DMS153 (cell line): ENCODE data around the gene TDRKH.

Experiments
- DNase-seq: peaks from one replicate; lab custom pipeline; 2025; lab: John Stamatoyannopoulos, UW

TDRKH gene

DNA sequence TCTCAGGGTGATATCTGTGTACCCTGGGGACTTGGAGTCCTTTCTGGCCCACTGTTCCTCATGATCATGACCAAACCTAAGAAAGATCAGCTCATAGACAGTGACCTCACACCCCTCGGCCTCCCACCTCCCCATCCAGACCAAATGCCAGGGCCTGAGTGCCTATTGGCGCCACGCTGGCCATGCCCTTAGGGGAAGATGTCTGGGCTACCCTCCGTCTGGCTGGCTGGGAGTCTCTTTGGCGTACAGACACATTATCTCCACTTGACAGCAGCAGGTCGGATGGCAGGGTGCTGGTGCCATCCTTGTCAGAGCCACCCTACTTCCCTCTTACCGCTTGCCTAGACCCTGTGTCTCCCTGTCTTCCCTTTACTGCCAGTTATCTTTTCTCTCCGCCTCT lies 32.9 kb upstream of the TDRKH start:
- no peak for DNase-seq

DNA sequence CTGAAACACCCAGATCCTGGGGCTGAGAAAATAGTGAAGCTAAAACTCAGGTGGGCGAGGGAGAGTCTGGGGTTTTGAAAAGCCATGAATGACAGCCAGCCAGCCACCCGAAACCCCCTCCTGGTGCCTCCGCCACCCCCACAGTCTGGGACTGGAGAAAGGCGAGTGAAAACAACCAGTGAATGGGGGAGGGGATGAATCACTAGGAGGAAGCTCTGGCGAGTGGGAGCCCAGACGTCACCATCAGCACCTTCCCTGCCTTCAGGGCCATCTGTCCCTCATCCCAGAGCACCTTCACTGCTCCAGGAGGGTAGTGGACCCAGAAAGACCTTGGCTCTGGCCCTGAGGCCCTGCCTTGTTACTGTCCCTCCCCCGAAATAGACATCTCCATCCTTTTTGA lies 32.1 kb upstream of the TDRKH start:
- DNase-seq: no peak

DNA sequence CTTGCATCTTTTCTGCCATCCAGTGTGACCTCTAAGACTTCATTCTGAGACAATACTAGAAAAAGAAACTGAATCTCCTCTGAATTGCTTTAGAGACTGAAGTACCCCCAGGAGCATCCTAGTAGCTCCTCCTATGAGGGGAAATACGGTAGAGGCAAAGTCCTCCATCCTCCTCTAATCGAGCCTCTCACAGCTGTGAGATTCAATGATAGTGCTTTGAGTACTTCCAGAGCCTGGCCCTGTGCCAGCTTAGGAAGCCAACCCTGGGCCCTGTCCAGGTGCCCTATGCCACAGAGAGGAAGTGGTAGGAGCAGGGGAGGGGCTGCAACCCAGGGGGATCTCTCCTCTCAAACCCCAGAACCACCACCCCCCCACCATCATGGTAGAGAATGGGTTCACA lies 30.6 kb upstream of the TDRKH start:
- DNase-seq: peak; percentile 91

DNA sequence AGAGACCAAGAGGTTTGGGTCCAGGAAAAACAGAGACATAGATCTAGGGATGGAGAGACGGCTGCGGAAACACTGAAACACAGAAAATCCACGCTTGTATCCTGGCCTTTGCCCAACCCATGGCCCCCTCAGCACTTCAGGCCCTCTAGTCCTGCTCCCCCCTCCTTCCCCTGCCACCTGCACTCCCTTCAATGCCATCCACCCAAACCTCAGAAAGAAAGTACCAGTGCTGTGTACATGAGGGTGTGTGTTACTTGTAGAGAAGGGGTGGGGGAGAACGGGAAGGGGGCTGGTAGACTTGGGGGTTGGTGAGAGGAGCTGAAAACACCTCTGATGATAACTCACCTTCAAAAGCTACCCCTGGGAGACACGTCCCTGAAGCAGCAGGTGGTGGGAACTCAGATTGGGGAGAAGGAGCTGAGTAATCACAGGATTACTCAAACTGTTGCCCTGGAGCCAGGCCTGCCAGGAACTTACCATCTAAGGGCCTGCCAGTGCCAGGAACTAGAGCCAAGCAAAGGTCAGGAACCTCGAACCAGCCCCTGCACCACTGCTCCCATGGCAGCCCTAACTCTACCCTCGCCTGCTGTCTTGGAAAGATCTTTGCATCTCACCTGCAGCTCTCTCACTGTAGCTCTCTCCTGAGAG lies 29.8 kb upstream of the TDRKH start:
- DNase-seq: no peak

DNA sequence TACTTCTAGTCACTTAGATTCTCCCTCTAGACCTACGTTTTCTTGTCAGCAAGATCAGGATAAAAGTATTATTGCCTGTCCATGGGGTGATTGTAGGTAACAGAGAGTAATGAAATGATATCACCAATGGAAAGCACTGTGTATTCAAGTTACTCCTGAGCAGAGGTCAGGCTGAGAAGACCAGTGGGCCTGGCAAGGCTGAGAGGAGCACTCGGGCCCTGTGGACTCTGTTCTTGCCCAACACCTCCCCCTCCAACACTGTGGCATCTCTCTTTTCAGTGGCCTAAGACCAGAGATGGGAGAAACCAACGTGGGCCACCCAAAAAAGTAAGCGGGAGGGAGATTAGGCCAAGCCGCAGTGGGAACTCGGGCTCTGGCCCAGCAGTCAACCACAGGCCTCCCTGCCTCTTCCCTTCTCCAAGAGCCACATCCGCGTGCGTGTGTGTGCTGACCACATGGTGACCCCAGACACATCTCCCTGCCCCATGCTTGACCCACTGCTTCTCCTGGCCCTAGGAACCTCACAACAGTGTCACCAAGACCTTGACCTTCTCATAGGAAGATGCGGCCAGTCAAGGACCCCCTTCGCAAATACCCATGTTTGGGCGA lies 29.0 kb upstream of the TDRKH start:
- no peak for DNase-seq

DNA sequence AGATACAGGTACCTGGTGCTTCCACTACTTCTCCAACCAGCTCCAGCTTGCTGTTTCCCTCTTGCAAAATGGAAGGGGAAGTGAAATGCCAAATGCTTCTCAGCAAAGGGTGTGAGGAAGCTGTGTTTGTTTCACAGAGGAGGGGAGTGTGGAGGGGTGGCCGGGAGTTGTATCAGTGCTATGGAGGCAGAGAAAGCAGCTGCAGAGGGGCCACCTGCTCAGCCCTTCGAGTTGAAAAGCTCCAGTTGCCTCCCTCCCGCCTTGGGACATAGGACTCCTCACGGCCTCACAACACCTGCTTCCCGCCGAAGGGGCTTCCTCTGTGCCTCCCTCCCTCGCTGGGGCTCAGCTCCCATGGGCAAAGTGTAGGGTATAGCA lies 27.0 kb upstream of the TDRKH start:
- peak; percentile 46 for DNase-seq

DNA sequence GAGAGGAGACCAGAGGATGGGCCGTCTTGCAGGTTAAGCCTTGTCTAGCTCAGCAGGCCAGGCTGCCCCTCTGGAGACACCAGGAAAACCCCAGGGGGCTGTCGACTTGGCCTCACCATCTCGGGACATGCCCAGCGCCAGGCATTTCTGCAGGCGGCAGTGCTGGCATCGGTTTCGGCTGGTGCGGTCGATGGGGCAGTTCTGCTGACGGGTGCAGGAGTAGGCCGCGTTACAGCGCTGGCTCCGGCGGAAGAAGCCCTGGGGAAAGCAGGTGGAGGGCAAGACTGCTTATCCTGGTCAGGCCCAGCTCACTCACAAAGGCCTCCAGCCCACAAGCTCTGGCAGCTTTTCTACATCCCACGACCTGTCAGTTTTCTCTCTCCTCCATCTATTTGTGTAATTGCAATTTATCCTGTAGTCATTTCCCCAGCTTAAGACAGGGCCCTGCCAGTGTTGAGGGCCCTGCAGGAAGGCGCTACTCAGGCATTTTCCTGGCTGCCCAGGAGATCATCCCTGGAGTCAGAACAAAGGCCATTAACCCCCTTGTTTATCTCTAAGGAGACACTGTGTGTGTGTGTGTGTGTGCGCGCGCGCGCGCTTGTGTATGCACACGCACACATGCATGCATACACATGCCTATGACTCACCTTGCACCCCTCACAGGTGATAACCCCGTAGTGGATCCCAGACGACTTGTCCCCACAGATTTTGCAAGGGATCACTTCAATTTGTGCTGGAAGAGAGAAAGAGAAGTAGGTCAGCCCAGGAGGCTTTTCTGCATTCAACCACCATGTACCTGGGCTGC lies 26.4 kb upstream of the TDRKH start:
- DNase-seq: peak; percentile 45

DNA sequence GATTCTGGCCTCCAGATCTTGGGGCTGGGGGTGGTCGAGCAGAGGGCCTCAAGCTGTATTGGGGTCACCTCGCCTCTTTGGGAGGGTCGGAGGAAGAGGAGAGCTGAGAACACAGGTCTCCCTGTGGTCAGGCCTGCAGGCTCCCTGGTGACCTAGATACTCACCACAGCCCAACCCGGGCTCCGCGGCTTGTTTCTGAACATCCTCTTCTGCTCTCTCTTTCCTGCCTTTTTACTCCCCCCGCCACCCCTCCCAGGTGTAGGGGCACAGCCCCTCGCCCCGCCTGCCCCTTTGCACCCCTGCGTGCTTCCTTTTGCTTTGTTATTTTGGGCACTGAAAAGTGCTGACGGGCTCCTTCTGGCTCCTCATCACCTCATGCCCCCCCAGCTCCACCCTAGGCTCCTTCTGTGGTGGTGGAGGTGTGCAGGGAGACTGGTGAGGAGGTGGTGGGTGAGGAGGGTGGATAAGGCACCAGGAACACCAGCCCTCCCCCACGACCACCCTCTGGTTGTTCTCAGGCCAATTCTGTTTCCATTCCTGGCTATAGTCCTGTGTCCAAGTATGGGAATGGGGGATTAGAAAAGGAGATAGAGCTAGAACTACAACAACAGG lies 25.5 kb upstream of the TDRKH start:
- no peak for DNase-seq

DNA sequence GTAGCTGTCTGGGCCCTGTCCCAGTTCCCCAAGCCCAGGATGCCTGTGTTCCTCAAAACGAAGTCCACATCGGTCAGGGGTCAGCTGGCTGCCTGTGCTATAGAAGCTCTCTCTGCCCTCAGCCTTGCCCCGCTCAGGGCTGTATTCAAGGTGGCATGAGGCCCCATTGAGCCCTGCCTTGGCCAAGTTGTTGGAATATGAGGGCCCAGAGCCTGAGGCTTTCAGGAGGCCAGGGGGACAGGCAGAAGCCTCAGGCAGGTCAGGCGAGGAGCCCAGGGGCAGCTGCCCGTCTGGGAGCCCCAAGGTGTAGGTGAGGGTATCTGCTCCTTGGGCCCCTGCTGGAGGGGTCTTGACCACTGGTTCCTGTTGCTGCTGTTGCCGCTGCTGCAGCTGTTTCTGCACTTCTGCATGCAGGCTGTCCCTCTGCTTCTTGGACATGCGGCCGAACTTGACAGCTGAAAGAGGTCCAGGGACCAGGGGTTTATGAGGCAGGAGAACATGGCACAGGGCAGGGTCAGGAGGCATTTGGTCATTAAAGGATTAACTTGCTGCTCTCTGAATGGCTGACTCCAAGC lies 24.8 kb upstream of the TDRKH start:
- no peak for DNase-seq

DNA sequence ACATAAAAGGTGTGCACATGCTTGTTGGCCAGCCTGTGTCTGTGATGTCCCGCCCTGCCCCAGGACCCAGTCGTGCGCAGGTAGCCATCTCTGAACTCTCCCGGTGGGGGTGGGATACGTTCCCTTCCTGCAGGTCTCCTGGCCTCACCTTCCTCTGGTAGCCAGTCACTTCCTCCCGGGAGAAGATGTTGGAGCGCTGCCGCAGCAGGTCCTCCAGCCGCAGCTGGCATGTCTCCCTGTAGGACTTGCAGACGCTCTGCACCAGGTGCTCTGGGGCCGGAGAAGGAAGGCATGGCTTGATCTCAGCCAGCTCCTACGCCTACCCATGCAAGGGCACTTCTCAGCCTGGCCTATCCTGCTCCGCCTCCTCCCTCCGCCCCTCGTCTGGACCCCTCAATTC lies 24.1 kb upstream of the TDRKH start:
- no peak for DNase-seq

DNA sequence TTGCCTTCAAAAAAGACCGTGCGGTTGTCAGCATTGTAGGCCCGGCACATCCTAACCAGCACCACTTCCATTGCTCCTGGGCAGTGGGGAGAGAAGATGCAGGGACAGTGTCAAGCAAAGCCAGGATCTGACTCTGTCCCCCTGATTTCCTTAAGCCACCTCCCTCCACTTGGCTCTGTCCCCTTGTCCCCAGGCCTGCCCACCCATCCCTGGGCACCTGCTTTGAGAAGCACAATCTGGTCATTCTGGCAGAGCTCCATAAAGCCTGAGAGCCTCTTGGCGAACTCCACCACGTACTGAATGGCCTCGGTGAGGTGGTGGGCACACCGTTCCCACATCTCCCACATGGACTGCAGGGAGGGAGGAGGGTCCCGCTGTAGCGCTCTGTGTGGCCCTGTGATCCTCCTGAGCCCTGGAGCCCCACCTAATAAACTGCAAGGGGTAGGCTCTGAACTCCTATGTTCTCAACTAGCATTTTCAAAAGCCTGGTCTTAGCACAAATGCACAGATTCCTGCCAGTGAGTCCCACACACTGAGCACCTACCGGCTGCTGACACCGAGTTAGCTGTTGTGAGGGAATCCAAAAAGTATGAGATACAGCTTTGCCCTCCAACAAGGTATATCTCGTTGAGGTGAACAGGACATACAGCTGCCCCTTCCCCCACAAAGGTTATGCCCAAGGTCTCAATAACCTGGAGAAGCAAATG lies 23.1 kb upstream of the TDRKH start:
- no peak for DNase-seq

DNA sequence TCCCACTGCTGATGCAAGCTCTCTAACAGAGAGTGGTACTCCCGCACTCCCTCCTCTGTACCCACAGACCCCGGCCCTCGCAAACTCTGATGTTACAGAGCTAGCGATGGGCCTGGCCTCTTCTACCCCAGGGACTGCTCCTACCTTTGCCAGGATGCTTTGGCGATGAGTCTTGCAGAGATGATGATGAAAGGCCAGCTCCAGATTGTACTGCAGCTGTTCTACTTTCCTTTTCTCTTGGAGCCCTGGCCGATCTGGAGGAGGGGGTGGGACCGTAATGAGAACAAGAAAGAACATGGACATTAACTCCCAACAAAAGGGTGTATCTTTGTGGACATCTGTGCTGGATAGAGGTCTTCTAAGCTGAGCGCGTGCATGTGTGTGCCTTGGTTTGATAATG lies 20.9 kb upstream of the TDRKH start:
- DNase-seq: no peak

DNA sequence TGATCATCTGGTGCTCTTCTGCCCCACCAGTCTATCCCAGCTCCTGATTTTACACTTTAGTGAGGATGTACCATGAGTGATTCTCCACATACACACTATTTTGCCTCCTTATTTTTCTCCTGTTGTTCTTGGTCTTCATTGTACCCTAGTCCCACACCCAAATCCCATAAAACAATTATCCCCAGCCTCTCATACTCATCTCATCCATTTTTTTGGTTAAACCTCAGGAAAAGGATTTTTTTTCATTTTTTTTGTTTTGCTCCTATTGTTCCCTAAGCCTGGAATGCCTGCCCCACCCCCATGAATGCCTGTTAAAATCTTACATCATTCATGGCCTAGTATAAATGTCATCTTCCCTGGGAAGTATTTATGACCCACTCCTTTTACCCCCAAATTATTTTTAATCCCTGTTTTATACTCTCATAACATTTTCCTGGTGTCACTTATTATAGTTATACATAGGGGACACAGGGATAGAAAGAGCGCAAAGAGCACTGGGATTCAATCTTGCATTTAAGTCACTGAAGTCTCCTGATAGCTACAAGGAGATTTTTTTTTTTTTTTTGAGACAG lies 19.8 kb upstream of the TDRKH start:
- DNase-seq: no peak

DNA sequence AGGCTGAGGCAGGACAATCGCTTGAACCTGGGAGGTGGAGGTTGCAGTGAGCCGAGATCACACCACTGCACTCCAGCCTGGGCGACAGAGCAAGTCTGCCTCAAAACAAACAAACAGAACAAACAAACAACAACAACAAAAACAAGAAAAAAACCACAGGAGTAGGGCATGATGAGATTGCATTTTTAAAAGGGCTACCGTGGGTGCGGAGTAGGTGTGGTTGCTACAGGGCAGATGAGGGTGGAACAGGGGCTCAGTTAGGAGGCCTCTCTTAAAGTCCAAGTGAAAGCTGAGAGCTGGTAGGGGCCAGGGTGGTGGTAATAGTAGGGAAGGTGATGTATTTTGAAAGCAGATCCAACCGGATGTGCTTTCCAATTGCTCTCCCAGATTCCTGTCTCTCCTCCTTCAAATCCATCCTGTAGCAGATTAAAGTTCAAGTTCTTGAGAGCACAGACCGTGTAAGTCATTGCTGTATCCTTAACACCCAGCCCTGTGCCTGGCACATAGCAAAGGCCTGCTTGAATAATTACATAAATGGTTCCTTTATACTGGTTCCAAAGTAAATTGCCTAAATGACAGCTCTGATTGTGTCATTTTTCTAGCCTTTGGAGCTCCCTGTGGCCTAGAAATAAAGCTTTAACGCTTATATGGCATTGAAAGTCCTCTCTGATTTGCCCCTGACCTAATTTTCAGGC lies 19.1 kb upstream of the TDRKH start:
- DNase-seq: no peak

DNA sequence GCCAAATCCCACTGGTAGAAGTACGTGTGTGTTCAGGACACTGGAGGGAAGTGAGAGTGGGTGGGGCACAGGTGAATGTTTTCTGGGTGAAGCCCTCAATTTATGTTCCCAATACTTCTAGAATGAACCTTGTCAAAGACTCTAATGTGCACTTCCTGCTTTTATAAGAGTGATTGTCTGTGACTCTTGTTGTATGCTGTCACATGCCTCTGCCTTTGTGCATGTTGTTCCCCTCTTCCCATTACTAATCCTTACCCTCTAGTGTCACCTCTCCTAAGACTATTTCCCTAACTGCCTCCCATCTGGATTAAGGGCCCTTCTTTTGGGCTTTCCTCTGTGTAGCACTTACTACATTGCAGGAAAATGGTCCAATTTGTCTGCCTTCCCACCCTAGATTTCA lies 17.5 kb upstream of the TDRKH start:
- DNase-seq: no peak

DNA sequence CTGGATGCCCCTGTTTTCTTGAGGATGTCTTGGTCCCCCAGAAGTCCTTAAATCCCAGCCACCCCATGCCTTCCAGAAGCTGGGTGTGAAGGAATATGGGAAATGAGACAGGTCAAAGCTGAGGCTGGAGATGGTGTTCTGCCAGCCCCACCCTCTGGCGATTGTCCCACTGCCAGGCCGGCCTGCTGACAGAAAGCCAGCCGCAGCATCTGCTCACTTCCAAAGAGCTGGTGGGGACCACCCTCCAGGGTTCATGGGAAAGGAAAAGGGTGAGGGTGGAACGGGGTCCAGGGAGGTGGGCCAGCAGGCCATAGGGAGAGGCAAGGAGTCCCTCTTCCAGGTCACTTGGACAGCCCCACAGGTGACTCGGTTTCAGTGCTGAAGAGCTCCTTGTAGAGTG lies 16.8 kb upstream of the TDRKH start:
- no peak for DNase-seq

DNA sequence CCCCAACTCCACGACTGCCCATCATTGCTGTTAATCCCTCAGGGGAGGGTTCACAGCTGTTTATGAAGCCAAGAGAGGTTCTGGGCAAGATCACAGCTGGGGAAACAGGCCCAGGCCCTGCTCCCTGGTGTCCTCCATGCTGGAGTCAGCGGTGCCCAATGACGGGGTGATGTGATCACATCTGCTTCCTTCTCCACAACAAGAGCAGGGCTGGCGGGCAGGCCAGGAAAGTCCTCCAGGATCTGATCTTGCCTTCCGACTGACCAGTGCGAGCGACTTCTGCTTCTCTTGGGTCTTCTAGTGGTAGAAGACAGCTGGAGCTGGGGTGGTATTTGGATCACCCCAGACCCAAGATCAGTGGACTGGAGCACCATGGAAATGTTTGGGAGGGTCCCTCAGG lies 15.9 kb upstream of the TDRKH start:
- no peak for DNase-seq

DNA sequence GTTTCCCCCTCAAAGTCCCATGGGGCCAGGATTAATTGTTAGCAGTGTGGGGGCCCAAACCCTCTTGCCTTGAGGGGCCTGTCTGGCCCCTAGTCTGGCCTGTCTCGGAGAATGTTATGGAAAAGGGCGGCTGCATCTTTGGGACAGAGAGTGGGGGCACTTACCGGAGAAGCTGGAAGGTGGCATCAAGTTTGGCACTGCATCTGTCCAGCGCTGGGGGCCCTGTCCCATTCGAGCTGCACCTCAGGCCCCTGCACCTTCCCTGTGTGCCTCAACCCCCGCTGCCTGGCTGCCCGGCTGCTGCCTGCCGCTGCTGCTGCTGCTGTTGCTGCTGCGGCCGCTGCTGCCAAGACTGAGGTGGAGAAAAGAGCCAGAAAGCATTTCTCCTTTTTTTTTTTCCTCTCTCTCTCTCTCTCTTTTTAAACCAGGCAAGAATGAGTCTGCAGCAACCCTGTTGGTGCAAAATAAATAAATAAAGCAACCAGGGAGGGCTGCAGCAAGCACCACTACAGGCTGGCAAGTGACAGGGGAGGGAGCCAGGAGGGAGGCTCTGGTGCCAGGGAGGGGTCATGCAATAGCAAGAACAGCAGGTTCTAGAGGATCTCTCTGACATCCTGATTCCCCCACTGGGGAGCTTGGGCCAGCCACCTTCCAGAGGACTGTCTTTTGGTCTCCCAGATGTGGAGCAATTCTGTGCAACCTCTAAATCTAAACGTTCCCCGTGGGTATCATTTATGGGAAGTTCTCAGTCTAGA lies 14.9 kb upstream of the TDRKH start, which contains the start of gene LINGO4:
TSS of gene LINGO4 (minus strand) at position 354 of the 755 bp plus-strand sequence. CDS start 2,715 bp downstream, outside the sequence.
- DNase-seq: no peak

DNA sequence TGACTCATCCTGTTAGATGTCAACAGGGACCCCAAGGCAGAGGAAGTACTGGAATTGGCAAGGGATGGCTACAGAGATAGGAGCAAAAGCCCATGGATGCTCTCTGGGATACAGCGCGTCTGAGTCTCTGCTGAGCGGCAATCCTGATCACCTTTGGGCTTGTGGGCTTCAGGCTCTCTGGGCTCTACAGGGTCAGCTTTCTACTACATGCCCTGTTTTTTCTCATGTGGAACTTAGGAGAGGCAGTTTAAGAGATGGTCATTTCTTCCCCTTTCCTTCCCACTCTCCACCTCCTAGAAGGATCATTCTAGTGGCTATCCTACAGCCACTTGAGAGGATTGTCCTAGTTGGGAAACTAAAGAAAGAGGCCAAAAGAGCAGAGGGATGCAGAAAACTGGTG lies 13.6 kb upstream of the TDRKH start:
- no peak for DNase-seq

DNA sequence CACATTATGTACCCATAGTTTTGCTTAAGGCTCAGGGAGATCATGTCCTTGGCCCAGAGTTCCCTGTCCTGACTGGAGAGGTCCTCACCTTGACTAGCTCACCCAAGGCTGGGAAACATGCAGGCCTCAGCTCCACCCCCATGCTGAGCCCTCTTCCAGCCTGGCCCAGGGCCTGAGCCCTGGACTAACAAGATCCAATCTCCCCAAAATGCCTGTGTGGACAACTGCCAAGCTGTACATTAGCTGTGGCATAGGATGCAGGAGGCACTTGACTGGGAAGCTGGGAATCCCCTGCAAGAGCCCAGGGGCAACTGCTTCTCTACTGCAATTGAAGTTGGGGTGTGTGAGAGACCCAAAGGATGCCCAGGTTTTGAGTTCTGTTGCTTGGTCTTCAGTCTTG lies 12.9 kb upstream of the TDRKH start:
- DNase-seq: no peak
